IMR-90 (cell line): ENCODE results near the gene COL28A1. TPM values are rescaled to one million over a fixed set of nuclear protein-coding genes. Genes with fewer than 3 reads are reported as not detected.

ENCODE experiments used
- ATAC-seq: fragments of 200-7000 bp; cut with Tn5 transposase; 2 replicates; pipeline ENCODE4 v1.9.1; 2020; ENCODE audit warnings: low read depth, mild to moderate bottlenecking, moderate library complexity
- BruUV-seq: library from RNA; stranded (reverse); fragments of 400-500 nt; replicated peaks from 2 replicates; lab custom pipeline; 2021; lab: Mats Ljungman, UMichigan
- CTCF ChIA-PET: fragments of 300-600 bp; formaldehyde crosslinking; extraction: SDS; loops from one replicate; lab custom pipeline; 2021; ENCODE audit warnings: antibody characterized with exemption; lab: Yijun Ruan, JAX
- POLR2A ChIA-PET: fragments of 300-600 bp; sonication (Branson Sonifier 250); formaldehyde crosslinking; loops from one replicate; lab custom pipeline; 2022; ENCODE audit warnings: antibody characterized with exemption; ENCODE audit not compliant: unreplicated experiment; lab: Charles Lee
- DNase-seq: peaks from one replicate; pipeline ENCODE4 v3.0.0; 2013
- H2AFZ ChIP-seq: replicated peaks from 2 replicates; pipeline ENCODE3; 2013; ENCODE audit warnings: low read length, mild to moderate bottlenecking; ENCODE audit not compliant: poor library complexity
- H2AK5ac ChIP-seq: 2 replicates; pipeline ENCODE4 v1.6.1; 2013; ENCODE audit warnings: low read depth, low read length, inconsistent platforms
- H2AK9ac ChIP-seq: replicated peaks from 2 replicates; pipeline ENCODE3; 2013; ENCODE audit warnings: mild to moderate bottlenecking, low read depth, low read length, moderate library complexity; ENCODE audit not compliant: poor library complexity
- H2BK120ac ChIP-seq: 2 replicates; pipeline ENCODE4 v1.6.1; 2013; ENCODE audit warnings: low read depth, low read length, inconsistent platforms
- H2BK15ac ChIP-seq: 3 replicates; pipeline ENCODE4 v1.6.1; 2013; ENCODE audit warnings: low read depth, low read length, inconsistent platforms
- H2BK20ac ChIP-seq: 2 replicates; pipeline ENCODE4 v1.6.1; 2013; ENCODE audit warnings: low read depth, mild to moderate bottlenecking, inconsistent platforms, low read length, moderate library complexity
- H2BK5ac ChIP-seq: 2 replicates; pipeline ENCODE4 v1.6.1; 2013; ENCODE audit warnings: mild to moderate bottlenecking, low read depth, low read length, inconsistent platforms; ENCODE audit not compliant: poor library complexity, severe bottlenecking
- H3K14ac ChIP-seq: replicated peaks from 2 replicates; pipeline ENCODE4 v1.6.1; 2013; ENCODE audit warnings: low read depth, low read length, inconsistent platforms
- H3K18ac ChIP-seq: 2 replicates; pipeline ENCODE4 v1.6.1; 2013; ENCODE audit warnings: low read depth, low read length, control low read depth
- H3K23ac ChIP-seq: 2 replicates; pipeline ENCODE4 v1.6.1; 2013; ENCODE audit warnings: low read depth, low read length, inconsistent platforms
- H3K27ac ChIP-seq: 2 replicates; pipeline ENCODE4 v1.5.1; 2013; ENCODE audit warnings: mild to moderate bottlenecking, control low read depth, low read length; ENCODE audit not compliant: insufficient read depth
- H3K27me3 ChIP-seq: 2 replicates; pipeline ENCODE4 v1.6.1; 2013; ENCODE audit warnings: low read length; ENCODE audit not compliant: control insufficient read depth, insufficient read depth
- H3K36me3 ChIP-seq: 2 replicates; pipeline ENCODE4 v1.6.1; 2013; ENCODE audit warnings: low read length, mixed read lengths; ENCODE audit not compliant: control insufficient read depth, insufficient read depth
- H3K4ac ChIP-seq: 2 replicates; pipeline ENCODE4 v1.6.1; 2013; ENCODE audit warnings: low read depth, low read length, inconsistent platforms
- H3K4me1 ChIP-seq: 2 replicates; pipeline ENCODE4 v1.6.1; 2013; ENCODE audit warnings: low read length, mixed read lengths; ENCODE audit not compliant: control insufficient read depth, insufficient read depth
- H3K4me2 ChIP-seq: 2 replicates; pipeline ENCODE4 v1.6.1; 2013; ENCODE audit warnings: low read depth, mild to moderate bottlenecking, control low read depth, low read length, moderate library complexity
- H3K4me3 ChIP-seq: 2 replicates; pipeline ENCODE4 v1.5.1; 2013; ENCODE audit warnings: low read depth, mild to moderate bottlenecking, control low read depth, low read length, moderate library complexity; ENCODE audit not compliant: insufficient read depth
- H3K56ac ChIP-seq: 2 replicates; pipeline ENCODE4 v1.6.1; 2013; ENCODE audit warnings: low read length, inconsistent platforms; ENCODE audit not compliant: insufficient read depth; ENCODE audit errors: extremely low read depth
- H3K79me1 ChIP-seq, 2 experiments: 2 replicates each; pipeline ENCODE4 v1.6.1; 2013; ENCODE audit warnings: low read length in 2 of 2, inconsistent platforms in 1 of 2, low read depth in 1 of 2
- H3K9ac ChIP-seq: 2 replicates; pipeline ENCODE4 v1.6.1; 2013; ENCODE audit warnings: low read depth, low read length, control low read depth
- H3K9me1 ChIP-seq: 2 replicates; pipeline ENCODE4 v1.6.1; 2013; ENCODE audit warnings: low read length, inconsistent platforms; ENCODE audit not compliant: insufficient read depth
- H3K9me3 ChIP-seq: 2 replicates; pipeline ENCODE4 v1.6.1; 2013; ENCODE audit warnings: low read length; ENCODE audit not compliant: control insufficient read depth, insufficient read depth
- H4K20me1 ChIP-seq: 2 replicates; pipeline ENCODE4 v1.6.1; 2013; ENCODE audit warnings: low read length, inconsistent platforms; ENCODE audit not compliant: insufficient read depth
- H4K5ac ChIP-seq: 2 replicates; pipeline ENCODE4 v1.6.1; 2013; ENCODE audit warnings: mild to moderate bottlenecking, low read depth, low read length, control low read depth
- H4K8ac ChIP-seq, 2 experiments: 2 replicates each; pipeline ENCODE4 v1.6.1; 2013; ENCODE audit warnings: low read depth in 2 of 2, low read length in 2 of 2, control low read depth in 1 of 2, inconsistent platforms in 1 of 2
- H4K91ac ChIP-seq: 2 replicates; pipeline ENCODE4 v1.6.1; 2013; ENCODE audit warnings: low read depth, low read length, inconsistent platforms; ENCODE audit not compliant: insufficient read depth
- BHLHE40 ChIP-seq: fragments of 150-350 bp; IDR thresholded peaks from 2 replicates; pipeline ENCODE4 v1.6.1; 2016; ENCODE audit warnings: mild to moderate bottlenecking, low read depth, low read length
- CEBPB ChIP-seq: IDR thresholded peaks from 2 replicates; pipeline ENCODE4 v1.6.1; 2012; ENCODE audit warnings: low read depth, low read length, improper control_type of control experiment
- CTCF ChIP-seq: conservative IDR thresholded peaks from 2 replicates; pipeline ENCODE4 v1.5.1; 2012; ENCODE audit warnings: mild to moderate bottlenecking, low read depth, low read length, improper control_type of control experiment
- MAFK ChIP-seq: IDR thresholded peaks from 2 replicates; pipeline ENCODE4 v1.6.1; 2012; ENCODE audit warnings: low read depth, low read length, improper control_type of control experiment
- MXI1 ChIP-seq: IDR thresholded peaks from 2 replicates; pipeline ENCODE4 v1.6.1; 2012; ENCODE audit warnings: low read depth, mild to moderate bottlenecking, low read length, moderate library complexity, borderline replicate concordance
- NFE2L2 ChIP-seq: fragments of 150-350 bp; IDR thresholded peaks from 2 replicates; pipeline ENCODE4 v1.6.1; 2016; ENCODE audit warnings: low read depth, mild to moderate bottlenecking, low read length
- POLR2A ChIP-seq: IDR thresholded peaks from 2 replicates; pipeline ENCODE4 v1.6.1; 2012; ENCODE audit warnings: mild to moderate bottlenecking, low read depth, low read length
- RCOR1 ChIP-seq: IDR thresholded peaks from 2 replicates; pipeline ENCODE4 v1.6.1; 2012; ENCODE audit warnings: mild to moderate bottlenecking, low read length, improper control_type of control experiment; ENCODE audit not compliant: insufficient replicate concordance
- RFX5 ChIP-seq: IDR thresholded peaks from 2 replicates; pipeline ENCODE4 v1.8.0; 2012; ENCODE audit warnings: low read depth, mild to moderate bottlenecking, low read length, moderate library complexity
- WGBS, 2 experiments: methylation state at CpG; one replicate each; pipeline versions ENCODE4 v1.1.5 to v1.1.7; 2013; ENCODE audit warnings: missing lambda C conversion rate in 2 of 2; ENCODE audit not compliant: insufficient read length in 1 of 2; ENCODE audit errors: extremely low coverage in 2 of 2; 5-methylcytosine and 5-hydroxymethylcytosine counted together
- dilution Hi-C: fragments of 300-500 bp; cut with HindIII; formaldehyde crosslinking; loops from one replicate; pipeline ENCODE4 v1.14.3; 2018; ENCODE audit warnings: low sequenced_read_pairs; ENCODE audit not compliant: unreplicated experiment
- in situ Hi-C: fragments of 300-500 bp; cut with MboI; formaldehyde crosslinking; loops from 3 replicates; pipeline ENCODE4 v1.14.3; 2019; ENCODE audit warnings: low sequenced_read_pairs, inconsistent platforms, mixed read lengths
- intact Hi-C: fragments of 100-400 bp; cut with micrococcal nuclease; formaldehyde crosslinking; loops from 2 replicates; pipeline ENCODE4 v1.10.0; 2022
- polyA plus RNA-seq, 3 experiments: library from polyadenylated mRNA; depleted of rRNA; stranded (reverse); fragments of >200 nt; gene quantifications; 2 replicates each; pipeline ENCODE4 v1.2.3, GENCODE V29; 2012; ENCODE audit warnings: low replicate concordance in 1 of 3
- total RNA-seq: library from RNA; depleted of rRNA; stranded (reverse); fragments of >200 nt; gene quantifications from 2 replicates; pipeline ENCODE4 v1.2.3, GENCODE V29; 2012

The COL28A1 gene
- total and polyA plus RNA-seq, 2 of the 4 experiments (the other 2 are of a cell fraction) = under 0.01 to 0.05 TPM

- intact Hi-C loops (no loop called here), dilution Hi-C loops (no loop called here), in situ Hi-C loops (loop anchor here (5.0 kb wide), 2 partner anchors 112 to 437 kb away; no protein-coding TSS in a partner anchor)
- no peaks in the 10 kb centered on the region for H3K9me3 ChIP-seq
- H3K4ac ChIP-seq = no peak overlapping the region
- H2BK5ac ChIP-seq = no peak overlapping the region
- H2AK9ac ChIP-seq = no peak overlapping the region
- POLR2A ChIA-PET = no interaction called here
- no peak overlapping the region for H4K8ac ChIP-seq
- no TSS peak for BruUV-seq
- H3K23ac ChIP-seq = no peak overlapping the region
- no peak overlapping the region for H2BK120ac ChIP-seq
- H2BK15ac ChIP-seq = no peak overlapping the region
- H3K9me1 ChIP-seq = no peaks in the 10 kb centered on the region
- no peaks in the 10 kb centered on the region for H3K27me3 ChIP-seq
- H2BK20ac ChIP-seq = no peak overlapping the region
- no peak overlapping the region for H3K9ac ChIP-seq
- H3K36me3 ChIP-seq = no peaks in the 10 kb centered on the region
- no peak overlapping the region for H4K5ac ChIP-seq
- H4K20me1 ChIP-seq = no peaks in the 10 kb centered on the region
- H3K4me1 ChIP-seq = no peaks in the 10 kb centered on the region
- H3K4me2 ChIP-seq = no peak overlapping the region
- no peak overlapping the region for H4K91ac ChIP-seq
- H3K18ac ChIP-seq = no peak overlapping the region
- no peak overlapping the region for H2AFZ ChIP-seq
- no peak for ATAC-seq
- WGBS, 2 experiments = no CpG with 5 or more reads among the region's 4 CpGs
- H3K14ac ChIP-seq = no peak overlapping the region
- H2AK5ac ChIP-seq = no peak overlapping the region
- H3K79me1 ChIP-seq = no peaks in the 10 kb centered on the region
- no peak for DNase-seq
- TF ChIP-seq POLR2A (no peak), NFE2L2 (no peak), MXI1 (no peak), MAFK (no peak), RCOR1 (no peak), CEBPB (no peak), RFX5 (no peak), CTCF (no peak), BHLHE40 (no peak)
- no peak overlapping the region for H3K27ac ChIP-seq
- CTCF ChIA-PET = interaction anchor here (0.6 to 1.1 kb wide), 3 partner anchors 95 to 658 kb away, joined by 3 to 5 read pairs (median 4); no protein-coding TSS in a partner anchor
- H3K56ac ChIP-seq = no peak overlapping the region
- no peak overlapping the region for H3K4me3 ChIP-seq
These were observed 3.5 kb upstream of the COL28A1 start for GRCh38 chr7:7539152-7539551.
